ENCODE results near the gene TFAP2B. TPM values are rescaled to one million over a fixed set of nuclear protein-coding genes. Genes with fewer than 3 reads are reported as not detected.

TFAP2B gene
- polyA plus RNA-seq, 1 donor from 2014 or later: not detected

- H3K4me3 ChIP-seq (ENCODE audit: low read length): no peak overlapping the region
- H3K9ac ChIP-seq (ENCODE audit: low read length): no peak overlapping the region
- H3K36me3 ChIP-seq (ENCODE audit: insufficient read depth, low read length): no peaks in the 10 kb centered on the region
- H3F3A ChIP-seq (ENCODE audit: insufficient read depth, low read length, poor library complexity, severe bottlenecking): no peaks in the 10 kb centered on the region
- no peaks in the 10 kb centered on the region for H3K79me2 ChIP-seq (replicated peaks; ENCODE audit: insufficient read depth, low read length)
- peaks cover 100% of the 10 kb centered on the region for H3K27me3 ChIP-seq (ENCODE audit: insufficient read depth, low read depth, low read length)
- TF ChIP-seq EP300 (conservative IDR thresholded peaks at IDR 0.05; ENCODE audit: poor library complexity, severe bottlenecking) (no peak), MXI1 (conservative IDR thresholded peaks at IDR 0.05; ENCODE audit: poor library complexity, severe bottlenecking) (no peak), POLR2AphosphoS5 (IDR thresholded peaks at IDR 0.05) (no peak), CTCF (IDR thresholded peaks at IDR 0.05; ENCODE audit: poor library complexity, severe bottlenecking) (no peak), RAD21 (conservative IDR thresholded peaks at IDR 0.05) (no peak), TAF1 (IDR thresholded peaks at IDR 0.05; ENCODE audit: low read depth) (no peak), REST (IDR thresholded peaks at IDR 0.05; ENCODE audit: borderline replicate concordance) (no peak)
- H4K20me1 ChIP-seq (ENCODE audit: insufficient read depth): no peaks in the 10 kb centered on the region
- no peak overlapping the region for H2AFZ ChIP-seq (ENCODE audit: low read depth, low read length)
- no peak overlapping the region for H3K27ac ChIP-seq (ENCODE audit: low read length)
- no peak overlapping the region for H3K4me2 ChIP-seq (ENCODE audit: low read length)
- no peaks in the 10 kb centered on the region for H3K9me2 ChIP-seq (ENCODE audit: insufficient read depth, low read length)
- H3K9me3 ChIP-seq (ENCODE audit: low read length): no peaks in the 10 kb centered on the region
These were observed 6.8 kb downstream of the TFAP2B start for GRCh38 chr6:50825375-50826036.

GRCh38 chr6:50826037-50826761, 7.5 kb downstream of the TFAP2B start:
- TF ChIP-seq CTCF (IDR thresholded peaks at IDR 0.05; ENCODE audit: poor library complexity, severe bottlenecking) (no peak), EZH2 (IDR thresholded peaks at IDR 0.05; ENCODE audit: borderline replicate concordance, insufficient read depth, low read length, poor library complexity, severe bottlenecking) (peak; percentile 47)

More at GRCh38 chr6:50826037-50826761, 7.5 kb downstream of the TFAP2B start:
- Histone ChIP-seq H3F3A (ENCODE audit: insufficient read depth, low read length, poor library complexity, severe bottlenecking) (no peaks in the 10 kb centered on the region), H3K4me3 (ENCODE audit: low read length) (no peak overlapping the region), H3K79me2 (replicated peaks; ENCODE audit: insufficient read depth, low read length) (no peaks in the 10 kb centered on the region), H3K36me3 (ENCODE audit: insufficient read depth, low read length) (no peaks in the 10 kb centered on the region), H3K4me2 (ENCODE audit: low read length) (no peak overlapping the region), H3K9me2 (ENCODE audit: insufficient read depth, low read length) (no peaks in the 10 kb centered on the region), H3K27me3 (ENCODE audit: insufficient read depth, low read depth, low read length) (peaks cover 100% of the 10 kb centered on the region), H3K27ac (ENCODE audit: low read length) (no peak overlapping the region), H3K9ac (ENCODE audit: low read length) (no peak overlapping the region), H2AFZ (ENCODE audit: low read depth, low read length) (no peak overlapping the region), H3K9me3 (ENCODE audit: low read length) (no peaks in the 10 kb centered on the region), H4K20me1 (ENCODE audit: insufficient read depth) (no peaks in the 10 kb centered on the region)

Data from neural cell (in vitro differentiated cells).